ENCODE data around the gene CYP11A1. TPM values are rescaled to one million over a fixed set of nuclear protein-coding genes. Genes with fewer than 3 reads are reported as not detected.

CYP11A1 gene
- total RNA-seq, 1 experiment from 2014 or later = not detected

- Histone ChIP-seq H3K9ac (ENCODE audit: low read length) (no peak overlapping the region), H3K27ac (ENCODE audit: low read length) (no peak overlapping the region), H3K4me2 (ENCODE audit: low read depth, low read length, poor library complexity, severe bottlenecking) (no peak overlapping the region), H3K9me2 (replicated peaks; ENCODE audit: insufficient read depth, low read length) (no peaks in the 10 kb centered on the region), H3K36me3 (ENCODE audit: insufficient read depth, low read length) (no peaks in the 10 kb centered on the region), H3K4me3 (ENCODE audit: low read length) (no peak overlapping the region), H3K79me2 (ENCODE audit: low read length) (no peaks in the 10 kb centered on the region), H2AFZ (ENCODE audit: low read length) (no peak overlapping the region), H3K9me3 (ENCODE audit: low read length) (no peaks in the 10 kb centered on the region), H3K27me3 (ENCODE audit: low read length) (no peaks in the 10 kb centered on the region), H4K20me1 (ENCODE audit: insufficient read depth, low read depth, low read length) (peaks cover 3% of the 10 kb centered on the region), H3K4me1 (ENCODE audit: low read length) (no peaks in the 10 kb centered on the region)
- DNase-seq = peak; percentile 74
Observed at GRCh38 chr15:74302821-74303359, 64.6 kb downstream of the CYP11A1 start.

DNA sequence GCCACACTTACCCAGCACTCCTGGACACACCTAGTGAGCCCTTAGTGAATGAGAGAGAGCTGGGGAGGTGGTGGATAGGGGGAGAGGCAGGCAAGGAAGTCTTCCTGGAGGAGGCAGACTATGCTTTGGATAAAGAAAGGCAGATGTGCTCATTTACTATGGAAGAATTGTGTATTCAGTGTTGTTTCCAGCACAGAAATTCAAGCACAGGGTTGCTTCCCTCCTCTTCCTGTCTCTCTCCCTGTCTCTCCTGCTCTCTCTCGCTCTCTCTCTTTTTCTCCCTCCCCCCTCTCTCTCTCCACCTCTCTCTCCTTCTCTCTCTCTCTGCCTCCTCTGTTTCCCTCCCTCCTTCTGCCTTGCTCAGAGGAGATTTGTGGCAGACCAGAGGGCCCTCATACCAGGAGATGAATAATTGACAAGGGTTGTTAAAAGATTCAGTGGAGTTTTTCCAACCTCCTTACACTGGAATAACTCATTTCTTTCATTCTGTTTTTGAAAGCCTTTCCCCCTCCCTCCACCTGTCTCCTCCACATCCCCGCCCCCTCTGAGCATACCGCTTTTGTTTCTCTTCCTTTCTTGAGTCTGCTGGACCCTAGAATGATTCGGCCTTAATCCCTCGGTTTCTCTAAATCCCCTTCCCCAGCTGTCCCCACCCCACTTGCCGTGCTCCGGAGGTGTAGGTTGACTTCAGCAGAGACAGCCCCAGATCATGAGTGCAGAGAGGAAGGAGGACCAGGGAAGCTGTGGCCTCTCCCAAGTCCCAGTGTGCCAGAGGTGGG is 65.7 kb downstream of the CYP11A1 start:
- Histone ChIP-seq H3K4me3 (ENCODE audit: low read length) (no peak overlapping the region), H3K27ac (ENCODE audit: low read length) (no peak overlapping the region), H3K4me1 (ENCODE audit: low read length) (no peaks in the 10 kb centered on the region), H3K9ac (ENCODE audit: low read length) (no peak overlapping the region), H3K9me3 (ENCODE audit: low read length) (no peaks in the 10 kb centered on the region), H3K4me2 (ENCODE audit: low read depth, low read length, poor library complexity, severe bottlenecking) (no peak overlapping the region), H3K79me2 (ENCODE audit: low read length) (no peaks in the 10 kb centered on the region), H4K20me1 (ENCODE audit: insufficient read depth, low read depth, low read length) (peaks cover 3% of the 10 kb centered on the region), H3K27me3 (ENCODE audit: low read length) (no peaks in the 10 kb centered on the region), H2AFZ (ENCODE audit: low read length) (no peak overlapping the region), H3K9me2 (replicated peaks; ENCODE audit: insufficient read depth, low read length) (no peaks in the 10 kb centered on the region), H3K36me3 (ENCODE audit: insufficient read depth, low read length) (no peaks in the 10 kb centered on the region)
- no peak for DNase-seq

GRCh38 chr15:74300057-74300795 is 67.2 kb downstream of the CYP11A1 start:
- Histone ChIP-seq H3K4me2 (ENCODE audit: low read depth, low read length, poor library complexity, severe bottlenecking) (no peak overlapping the region), H3K27me3 (ENCODE audit: low read length) (no peaks in the 10 kb centered on the region), H3K9ac (ENCODE audit: low read length) (no peak overlapping the region), H3K27ac (ENCODE audit: low read length) (no peak overlapping the region), H3K79me2 (ENCODE audit: low read length) (no peaks in the 10 kb centered on the region), H2AFZ (ENCODE audit: low read length) (no peak overlapping the region), H3K4me1 (ENCODE audit: low read length) (no peaks in the 10 kb centered on the region), H3K36me3 (ENCODE audit: insufficient read depth, low read length) (no peaks in the 10 kb centered on the region), H3K4me3 (ENCODE audit: low read length) (no peak overlapping the region), H3K9me3 (ENCODE audit: low read length) (no peaks in the 10 kb centered on the region), H4K20me1 (ENCODE audit: insufficient read depth, low read depth, low read length) (peaks cover 3% of the 10 kb centered on the region), H3K9me2 (replicated peaks; ENCODE audit: insufficient read depth, low read length) (no peaks in the 10 kb centered on the region)
- DNase-seq = no peak

DNA sequence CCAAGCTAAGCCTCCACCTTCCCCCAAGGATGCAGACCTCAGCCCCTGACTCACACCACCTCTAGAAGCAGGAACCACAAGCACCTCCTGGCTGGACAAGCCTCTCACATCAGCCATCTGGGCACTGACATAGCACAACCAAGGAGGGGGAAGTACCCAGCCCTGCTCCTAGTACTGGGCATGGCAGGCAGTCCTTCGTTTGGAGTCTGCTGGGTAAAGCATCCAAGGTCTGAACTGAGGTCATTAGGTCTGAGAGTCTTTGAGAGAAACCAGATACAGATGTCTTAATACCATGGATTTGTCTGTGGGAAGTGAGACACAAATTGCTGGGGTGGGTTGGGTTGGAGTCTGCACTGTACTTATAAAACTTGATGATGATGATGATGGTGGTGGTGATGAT is 69.6 kb downstream of the CYP11A1 start:
- Histone ChIP-seq H3K27ac (ENCODE audit: low read length) (no peak overlapping the region), H3K27me3 (ENCODE audit: low read length) (no peaks in the 10 kb centered on the region), H3K4me2 (ENCODE audit: low read depth, low read length, poor library complexity, severe bottlenecking) (no peak overlapping the region), H3K4me1 (ENCODE audit: low read length) (no peaks in the 10 kb centered on the region), H3K36me3 (ENCODE audit: insufficient read depth, low read length) (no peaks in the 10 kb centered on the region), H3K9me3 (ENCODE audit: low read length) (no peaks in the 10 kb centered on the region), H3K4me3 (ENCODE audit: low read length) (no peak overlapping the region), H4K20me1 (ENCODE audit: insufficient read depth, low read depth, low read length) (peaks cover 3% of the 10 kb centered on the region), H2AFZ (ENCODE audit: low read length) (no peak overlapping the region), H3K9ac (ENCODE audit: low read length) (no peak overlapping the region), H3K9me2 (replicated peaks; ENCODE audit: insufficient read depth, low read length) (no peaks in the 10 kb centered on the region), H3K79me2 (ENCODE audit: low read length) (no peaks in the 10 kb centered on the region)
- DNase-seq = no peak

- Histone ChIP-seq H4K20me1 (ENCODE audit: insufficient read depth, low read depth, low read length) (no peaks in the 10 kb centered on the region), H3K27me3 (ENCODE audit: low read length) (no peaks in the 10 kb centered on the region), H3K9me3 (ENCODE audit: low read length) (no peaks in the 10 kb centered on the region), H3K79me2 (ENCODE audit: low read length) (no peaks in the 10 kb centered on the region), H3K4me2 (ENCODE audit: low read depth, low read length, poor library complexity, severe bottlenecking) (no peak overlapping the region), H3K27ac (ENCODE audit: low read length) (no peak overlapping the region), H3K9ac (ENCODE audit: low read length) (no peak overlapping the region), H3K4me3 (ENCODE audit: low read length) (no peak overlapping the region), H3K4me1 (ENCODE audit: low read length) (peaks cover 4% of the 10 kb centered on the region; the same call in 1 of the 2 replicates), H3K9me2 (replicated peaks; ENCODE audit: insufficient read depth, low read length) (no peaks in the 10 kb centered on the region), H3K36me3 (ENCODE audit: insufficient read depth, low read length) (no peaks in the 10 kb centered on the region), H2AFZ (ENCODE audit: low read length) (no peak overlapping the region)
- DNase-seq = no peak
Observed at GRCh38 chr15:74295800-74296199, 71.6 kb downstream of the CYP11A1 start.

DNA sequence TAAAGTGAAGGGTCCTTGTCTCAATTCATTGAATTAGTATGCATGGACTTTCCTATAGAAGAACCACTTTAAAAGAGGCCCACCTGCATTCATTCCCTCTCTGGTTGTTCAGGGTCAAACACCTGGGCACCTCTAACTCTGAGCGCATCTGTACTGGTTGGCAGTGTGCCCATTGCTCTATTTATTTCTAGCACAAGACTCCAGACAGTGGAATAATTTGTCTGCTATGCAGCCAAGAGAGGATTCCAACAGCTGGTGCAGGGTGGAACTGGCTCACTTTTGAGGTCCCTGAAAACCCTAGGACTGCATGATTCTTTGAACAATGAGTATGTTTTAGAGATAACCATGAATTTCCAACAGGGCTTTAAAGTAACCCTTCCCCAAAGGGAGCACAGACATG is 73.4 kb downstream of the CYP11A1 start:
- Histone ChIP-seq H3K79me2 (ENCODE audit: low read length) (no peaks in the 10 kb centered on the region), H3K27ac (ENCODE audit: low read length) (no peak overlapping the region), H3K27me3 (ENCODE audit: low read length) (no peaks in the 10 kb centered on the region), H3K4me1 (ENCODE audit: low read length) (peaks cover 4% of the 10 kb centered on the region; the same call in 1 of the 2 replicates), H3K36me3 (ENCODE audit: insufficient read depth, low read length) (no peaks in the 10 kb centered on the region), H3K9me2 (replicated peaks; ENCODE audit: insufficient read depth, low read length) (no peaks in the 10 kb centered on the region), H3K4me2 (ENCODE audit: low read depth, low read length, poor library complexity, severe bottlenecking) (no peak overlapping the region), H4K20me1 (ENCODE audit: insufficient read depth, low read depth, low read length) (no peaks in the 10 kb centered on the region), H3K9ac (ENCODE audit: low read length) (no peak overlapping the region), H3K4me3 (ENCODE audit: low read length) (no peak overlapping the region), H2AFZ (ENCODE audit: low read length) (no peak overlapping the region), H3K9me3 (ENCODE audit: low read length) (no peaks in the 10 kb centered on the region)
- no peak for DNase-seq

GRCh38 chr15:74293021-74293810 is 74.2 kb downstream of the CYP11A1 start:
- no peaks in the 10 kb centered on the region for H3K9me3 ChIP-seq (ENCODE audit: low read length)
- H2AFZ ChIP-seq (ENCODE audit: low read length) = no peak overlapping the region
- no peaks in the 10 kb centered on the region for H3K27me3 ChIP-seq (ENCODE audit: low read length)
- H4K20me1 ChIP-seq (ENCODE audit: insufficient read depth, low read depth, low read length) = peaks cover 3% of the 10 kb centered on the region; the same call in 1 of the 2 replicates
- H3K9ac ChIP-seq (ENCODE audit: low read length) = no peak overlapping the region
- no peak overlapping the region for H3K4me3 ChIP-seq (ENCODE audit: low read length)
- H3K4me2 ChIP-seq (ENCODE audit: low read depth, low read length, poor library complexity, severe bottlenecking) = no peak overlapping the region
- no peak for DNase-seq
- peaks cover 4% of the 10 kb centered on the region; the same call in 1 of the 2 replicates for H3K4me1 ChIP-seq (ENCODE audit: low read length)
- no peaks in the 10 kb centered on the region for H3K9me2 ChIP-seq (replicated peaks; ENCODE audit: insufficient read depth, low read length)
- no peaks in the 10 kb centered on the region for H3K36me3 ChIP-seq (ENCODE audit: insufficient read depth, low read length)
- no peak overlapping the region for H3K27ac ChIP-seq (ENCODE audit: low read length)
- H3K79me2 ChIP-seq (ENCODE audit: low read length) = no peaks in the 10 kb centered on the region

Data from Karpas-422 (cell line).